HCT116 (cell line): ENCODE results near the gene GRID2. TPM values are rescaled to one million over a fixed set of nuclear protein-coding genes. Genes with fewer than 3 reads are reported as not detected.

Source experiments
- ATAC-seq: fragments of 200-7000 bp; cut with Tn5 transposase; 2 replicates; pipeline ENCODE4 v1.9.1; 2020; ENCODE audit warnings: mild to moderate bottlenecking, moderate library complexity
- BruUV-seq: library from RNA; stranded (reverse); fragments of 400-500 nt; replicated peaks from 2 replicates; lab custom pipeline; 2021; lab: Mats Ljungman, UMichigan
- CTCF ChIA-PET: fragments of 300-600 bp; sonication (Branson Sonifier 250); formaldehyde crosslinking; loops from one replicate; lab custom pipeline; 2021; ENCODE audit warnings: antibody characterized with exemption; lab: Charles Lee
- POLR2A ChIA-PET: fragments of 300-600, 350-600 bp; sonication (Branson Sonifier 250); formaldehyde crosslinking; loops from one replicate; lab custom pipeline; 2021; ENCODE audit warnings: antibody characterized with exemption; lab: Charles Lee
- RAD21 ChIA-PET, 2 experiments: fragments of 300-600 bp; sonication (Branson Sonifier 250); formaldehyde crosslinking; loops; one replicate each; lab custom pipeline; 2023; ENCODE audit warnings: low total read pairs in 2 of 2; ENCODE audit not compliant: uncharacterized antibody in 2 of 2, unreplicated experiment in 2 of 2, low non-redundant PET in 1 of 2; lab: Charles Lee
- DNase-seq: peaks from one replicate; pipeline ENCODE4 v3.0.0-alpha.2; 2010; ENCODE audit warnings: low read depth, low spot score
- H2AFZ ChIP-seq: fragments of 200-600 bp; shearing (Covaris generic), sonication (generic); 2 replicates; pipeline ENCODE4 v1.6.1; 2017; ENCODE audit warnings: low read depth, mixed run types, mixed read lengths, antibody characterized with exemption, low read length; ENCODE audit not compliant: poor library complexity, severe bottlenecking
- H3K27ac ChIP-seq: 2 replicates; pipeline ENCODE4 v1.5.1; 2012; ENCODE audit warnings: low read depth, low read length
- H3K27me3 ChIP-seq: fragments of 200-600 bp; sonication (generic); 2 replicates; pipeline ENCODE4 v1.6.1; 2016; ENCODE audit warnings: mixed run types, low read length, mixed read lengths; ENCODE audit not compliant: insufficient read depth
- H3K36me3 ChIP-seq, 2 experiments: fragments of 200-500 bp in 1 of 2; fragments of 200-600 bp in 1 of 2; sonication (Bioruptor generic) in 1 of 2; sonication (generic) in 1 of 2; 2 replicates each; pipeline versions ENCODE4 v1.5.1 to v1.6.1; 2014 to 2016; ENCODE audit warnings: low read length in 2 of 2, inconsistent platforms in 1 of 2, mixed read lengths in 1 of 2, mixed run types in 1 of 2; ENCODE audit not compliant: insufficient read depth in 2 of 2, control insufficient read depth in 1 of 2
- H3K4me1 ChIP-seq, 2 experiments: fragments of 200-600 bp in 1 of 2; sonication (generic) in 1 of 2; 2 replicates each; pipeline versions ENCODE4 v1.5.1 to v1.6.1; 2012 to 2017; ENCODE audit warnings: low read length in 2 of 2, inconsistent platforms in 1 of 2, mild to moderate bottlenecking in 1 of 2, mixed read lengths in 1 of 2, mixed run types in 1 of 2, moderate library complexity in 1 of 2; ENCODE audit not compliant: insufficient read depth in 2 of 2, control insufficient read depth in 1 of 2
- H3K4me2 ChIP-seq: fragments of 200-600 bp; sonication (generic); 2 replicates; pipeline ENCODE4 v1.6.1; 2017; ENCODE audit warnings: mixed run types, low read length, mixed read lengths
- H3K4me3 ChIP-seq, 2 experiments: fragments of 200-600 bp in 1 of 2; sonication (generic) in 1 of 2; replicated peaks in 1 of 2; 2 replicates each; pipeline ENCODE4 v1.5.1; 2011 to 2016; ENCODE audit warnings: low read length in 2 of 2, control low read depth in 1 of 2, low read depth in 1 of 2, mild to moderate bottlenecking in 1 of 2, mixed read lengths in 1 of 2, mixed run types in 1 of 2
- H3K79me2 ChIP-seq: fragments of 200-600 bp; sonication (generic); 2 replicates; pipeline ENCODE4 v1.6.1; 2017; ENCODE audit warnings: mild to moderate bottlenecking, mixed run types, low read length, moderate library complexity, mixed read lengths; ENCODE audit not compliant: insufficient read depth
- H3K9ac ChIP-seq: fragments of 200-600 bp; sonication (generic); 2 replicates; pipeline ENCODE4 v1.6.1; 2016; ENCODE audit warnings: low read length, mixed read lengths
- H3K9me2 ChIP-seq: fragments of 200-600 bp; sonication (generic), shearing (Covaris generic); 2 replicates; pipeline ENCODE4 v1.6.1; 2017; ENCODE audit warnings: mixed run types, mild to moderate bottlenecking, moderate library complexity; ENCODE audit not compliant: insufficient read depth
- H3K9me3 ChIP-seq, 2 experiments: fragments of 200-500 bp in 1 of 2; fragments of 200-600 bp in 1 of 2; sonication (Bioruptor generic) in 1 of 2; sonication (generic) in 1 of 2; 2 replicates each; pipeline ENCODE4 v1.6.1; 2014 to 2017; ENCODE audit warnings: low read length in 2 of 2, mixed read lengths in 2 of 2, inconsistent platforms in 1 of 2, low read depth in 1 of 2, mild to moderate bottlenecking in 1 of 2, mixed run types in 1 of 2, moderate library complexity in 1 of 2; ENCODE audit not compliant: control insufficient read depth in 1 of 2, insufficient read depth in 1 of 2
- H4K20me1 ChIP-seq: fragments of 200-600 bp; sonication (generic), shearing (Covaris generic); 2 replicates; pipeline ENCODE4 v1.6.1; 2017; ENCODE audit warnings: mixed run types, mild to moderate bottlenecking, moderate library complexity; ENCODE audit not compliant: insufficient read depth
- ATF3 ChIP-seq: IDR thresholded peaks from 2 replicates; pipeline ENCODE4 v1.6.1; 2012
- CBX3 ChIP-seq: IDR thresholded peaks from 2 replicates; pipeline ENCODE4 v1.6.1; 2012; ENCODE audit warnings: low read depth
- CTCF ChIP-seq, 3 experiments: fragments of 200-600 bp in 1 of 3; sonication (generic) in 1 of 3; IDR thresholded peaks in 2 of 3; conservative IDR thresholded peaks in 1 of 3; 2 replicates each; pipeline ENCODE4 v1.5.1; 2012 to 2017; ENCODE audit warnings: low read depth in 2 of 3, low read length in 2 of 3, antibody characterized with exemption in 1 of 3, borderline replicate concordance in 1 of 3, control low read depth in 1 of 3, mild to moderate bottlenecking in 1 of 3, mixed read lengths in 1 of 3, mixed run types in 1 of 3, moderate library complexity in 1 of 3; ENCODE audit not compliant: insufficient read depth in 1 of 3
- EGR1 ChIP-seq: IDR thresholded peaks from 2 replicates; pipeline ENCODE4 v1.6.1; 2012; ENCODE audit warnings: low read depth
- ELF1 ChIP-seq: IDR thresholded peaks from 2 replicates; pipeline ENCODE4 v1.6.1; 2012; ENCODE audit warnings: low read depth, borderline replicate concordance
- EZH2 ChIP-seq: fragments of 200-600 bp; sonication (generic); IDR thresholded peaks from 2 replicates; pipeline ENCODE4 v1.6.1; 2017; ENCODE audit warnings: antibody characterized with exemption, mixed run types
- FOSL1 ChIP-seq: IDR thresholded peaks from 2 replicates; pipeline ENCODE4 v1.6.1; 2012; ENCODE audit warnings: low read depth
- JUND ChIP-seq: IDR thresholded peaks from 2 replicates; pipeline ENCODE4 v1.6.1; 2012
- MAX ChIP-seq: IDR thresholded peaks from 2 replicates; pipeline ENCODE4 v1.6.1; 2012
- POLR2A ChIP-seq: IDR thresholded peaks from 2 replicates; pipeline ENCODE4 v1.7.0; 2011; ENCODE audit warnings: borderline replicate concordance; ENCODE audit not compliant: insufficient read depth, insufficient read length; ENCODE audit errors: extremely low read depth
- POLR2AphosphoS5 ChIP-seq: IDR thresholded peaks from 2 replicates; pipeline ENCODE4 v1.6.1; 2011; ENCODE audit warnings: mild to moderate bottlenecking, low read depth, low read length, moderate library complexity
- RAD21 ChIP-seq: IDR thresholded peaks from 2 replicates; pipeline ENCODE4 v1.6.1; 2012; ENCODE audit warnings: low read depth, mild to moderate bottlenecking
- REST ChIP-seq: IDR thresholded peaks from 2 replicates; pipeline ENCODE4 v1.6.1; 2012; ENCODE audit warnings: low read depth
- SIN3A ChIP-seq: IDR thresholded peaks from 2 replicates; pipeline ENCODE4 v1.6.1; 2012; ENCODE audit warnings: low read depth
- SP1 ChIP-seq: IDR thresholded peaks from 2 replicates; pipeline ENCODE4 v1.6.1; 2012; ENCODE audit warnings: low read depth
- SRF ChIP-seq: IDR thresholded peaks from 2 replicates; pipeline ENCODE4 v1.6.1; 2012; ENCODE audit warnings: low read depth
- TCF7L2 ChIP-seq: IDR thresholded peaks from 2 replicates; pipeline ENCODE4 v1.7.0; 2011; ENCODE audit warnings: borderline replicate concordance, inconsistent platforms; ENCODE audit not compliant: insufficient read depth, insufficient read length; ENCODE audit errors: extremely low read depth
- YY1 ChIP-seq: IDR thresholded peaks from 2 replicates; pipeline ENCODE4 v1.6.1; 2011; ENCODE audit warnings: low read length, low read depth, moderate library complexity, mild to moderate bottlenecking; ENCODE audit not compliant: insufficient replicate concordance; ENCODE audit errors: extremely low read depth
- ZBTB33 ChIP-seq: IDR thresholded peaks from 2 replicates; pipeline ENCODE4 v1.6.1; 2011; ENCODE audit warnings: mild to moderate bottlenecking, low read length, moderate library complexity; ENCODE audit not compliant: insufficient replicate concordance; ENCODE audit errors: extremely low read depth
- ZFX ChIP-seq: fragments of 450-650 bp; IDR thresholded peaks from 2 replicates; pipeline ENCODE4 v1.6.1; 2017
- intact Hi-C: fragments of 100-400 bp; cut with micrococcal nuclease; formaldehyde crosslinking; loops from 2 replicates; pipeline ENCODE4 v1.10.0; 2022
- total RNA-seq: library from RNA; stranded (reverse); gene quantifications from one replicate; pipeline ENCODE4 v1.2.1, GENCODE V29; 2021; ENCODE audit not compliant: unreplicated experiment

Gene GRID2
- total RNA-seq, 1 experiment from 2014 or later, result not detected

GRCh38 chr4:93775551-93775950 lies 1471.8 kb downstream of the GRID2 start:
- no peaks in the 10 kb centered on the region for H3K4me1 ChIP-seq
- no peak overlapping the region for H3K27ac ChIP-seq
- intact Hi-C loops, result no loop called here
- H3K79me2 ChIP-seq, result no peaks in the 10 kb centered on the region
- ChIA-PET RAD21 (no interaction called here), POLR2A (no interaction called here), CTCF (no interaction called here)
- no peaks in the 10 kb centered on the region for H3K9me3 ChIP-seq
- H3K27me3 ChIP-seq, result no peaks in the 10 kb centered on the region
- no peaks in the 10 kb centered on the region for H3K36me3 ChIP-seq
- DNase-seq (no peak), ATAC-seq (no peak)
- no peaks in the 10 kb centered on the region for H3K9me2 ChIP-seq
- H3K4me2 ChIP-seq, result no peak overlapping the region
- no peak overlapping the region for H3K9ac ChIP-seq
- TF ChIP-seq TCF7L2, result no peak
- no peak for TF ChIP-seq RAD21
- TF ChIP-seq REST, result no peak
- no peak for TF ChIP-seq ELF1
- no peak for TF ChIP-seq YY1
- no peak for TF ChIP-seq EGR1
- TF ChIP-seq ZBTB33, result no peak
- TF ChIP-seq POLR2A, result no peak
- TF ChIP-seq ATF3, result no peak
- TF ChIP-seq FOSL1, result no peak
- TF ChIP-seq EZH2, result no peak
- no peak for TF ChIP-seq CBX3
- no peak for TF ChIP-seq MAX
- no peak for TF ChIP-seq SP1
- no peak for TF ChIP-seq CTCF (IDR thresholded peaks at IDR 0.05 in 2 of 3, conservative IDR thresholded peaks at IDR 0.05 in 1 of 3; ENCODE audit: borderline replicate concordance in 1 of 3, insufficient read depth in 1 of 3, low read depth in 2 of 3, low read length in 2 of 3)
- no peak for TF ChIP-seq POLR2AphosphoS5
- no peak for TF ChIP-seq JUND
- TF ChIP-seq SIN3A, result no peak
- TF ChIP-seq ZFX, result no peak
- no peak for TF ChIP-seq SRF
- BruUV-seq, result no TSS peak
- H4K20me1 ChIP-seq, result no peaks in the 10 kb centered on the region
- H3K4me3 ChIP-seq, result no peak overlapping the region
- H2AFZ ChIP-seq, result no peak overlapping the region
